Lung (tissue), 12 donors: ENCODE data around the gene NDUFA5. TPM values are rescaled to one million over a fixed set of nuclear protein-coding genes. Genes with fewer than 3 reads are reported as not detected.

Experiments
- ATAC-seq: fragments of 200-7000 bp; cut with Tn5 transposase; one replicate; pipeline ENCODE4 v1.9.1; 2020; ENCODE audit warnings: moderate number of reproducible peaks; ENCODE audit not compliant: insufficient read depth, low FRiP score
- DNase-seq, 3 donors: peaks; one replicate each; pipeline ENCODE4 v3.0.0-alpha.2; 2013 to 2017
- H3K27ac ChIP-seq, 2 donors: one replicate each; pipeline ENCODE4 v1.5.1; 2013; ENCODE audit warnings: mild to moderate bottlenecking in 2 of 2, moderate library complexity in 2 of 2, control low read depth in 1 of 2, inconsistent platforms in 1 of 2, low read depth in 1 of 2, low read length in 1 of 2
- H3K27me3 ChIP-seq, 3 donors: one replicate each; pipeline ENCODE4 v1.5.1; 2013; ENCODE audit warnings: low read length in 2 of 3; ENCODE audit not compliant: control insufficient read depth in 3 of 3, insufficient read depth in 3 of 3
- H3K36me3 ChIP-seq, 4 donors: one replicate each; pipeline ENCODE4 v1.5.1; 2013; ENCODE audit warnings: low read length in 4 of 4, mild to moderate bottlenecking in 1 of 4, moderate library complexity in 1 of 4; ENCODE audit not compliant: control insufficient read depth in 4 of 4, insufficient read depth in 4 of 4
- H3K4me1 ChIP-seq, 5 donors: one replicate each; pipeline ENCODE4 v1.5.1; 2013; ENCODE audit warnings: low read length in 5 of 5, mild to moderate bottlenecking in 2 of 5, moderate library complexity in 1 of 5; ENCODE audit not compliant: control insufficient read depth in 5 of 5, insufficient read depth in 5 of 5
- H3K4me3 ChIP-seq: one replicate; pipeline ENCODE4 v1.5.1; 2013; ENCODE audit warnings: mild to moderate bottlenecking, control low read depth, moderate library complexity
- H3K9ac ChIP-seq, 2 donors: one replicate each; pipeline ENCODE4 v1.5.1; 2013; ENCODE audit warnings: low read length in 2 of 2, control low read depth in 1 of 2; ENCODE audit not compliant: insufficient read depth in 1 of 2
- H3K9me3 ChIP-seq, 4 donors: one replicate each; pipeline ENCODE4 v1.5.1; 2013; ENCODE audit warnings: low read length in 3 of 4, mild to moderate bottlenecking in 1 of 4, moderate library complexity in 1 of 4; ENCODE audit not compliant: control insufficient read depth in 4 of 4, insufficient read depth in 3 of 4
- CTCF ChIP-seq: IDR thresholded peaks from 2 replicates; pipeline ENCODE4 v1.5.1; 2012; ENCODE audit warnings: mild to moderate bottlenecking; ENCODE audit errors: control extremely low read depth, extremely low read depth
- WGBS, 2 donors: extraction: QIAGEN DNeasy Blood & Tissue Kit; methylation state at CpG; one replicate each; pipeline ENCODE4 v1.1.7; 2013; 5-methylcytosine and 5-hydroxymethylcytosine counted together
- polyA plus RNA-seq, 2 donors: library from polyadenylated mRNA; stranded (reverse); fragments of 200-250 nt; gene quantifications; one replicate each; pipeline ENCODE4 v1.2.1, GENCODE V29; 2013
- total RNA-seq, 2 donors: library from RNA; depleted of rRNA in 1 of 2; stranded (reverse); fragments of >200 nt in 1 of 2; gene quantifications; one replicate each; pipeline ENCODE4 v1.2.1, GENCODE V29; 2014 to 2021
- donor health status: control.
- donor health status: control.
- donor health status: Bipolar disorder and iron deficiency.
- donor health status: healthy.
- donor health status: DM: yes; HTN: yes; CAD: no.

Gene NDUFA5
- total and polyA plus RNA-seq, 4 donors: 36.5 to 104 (median 66.7) TPM

DNA sequence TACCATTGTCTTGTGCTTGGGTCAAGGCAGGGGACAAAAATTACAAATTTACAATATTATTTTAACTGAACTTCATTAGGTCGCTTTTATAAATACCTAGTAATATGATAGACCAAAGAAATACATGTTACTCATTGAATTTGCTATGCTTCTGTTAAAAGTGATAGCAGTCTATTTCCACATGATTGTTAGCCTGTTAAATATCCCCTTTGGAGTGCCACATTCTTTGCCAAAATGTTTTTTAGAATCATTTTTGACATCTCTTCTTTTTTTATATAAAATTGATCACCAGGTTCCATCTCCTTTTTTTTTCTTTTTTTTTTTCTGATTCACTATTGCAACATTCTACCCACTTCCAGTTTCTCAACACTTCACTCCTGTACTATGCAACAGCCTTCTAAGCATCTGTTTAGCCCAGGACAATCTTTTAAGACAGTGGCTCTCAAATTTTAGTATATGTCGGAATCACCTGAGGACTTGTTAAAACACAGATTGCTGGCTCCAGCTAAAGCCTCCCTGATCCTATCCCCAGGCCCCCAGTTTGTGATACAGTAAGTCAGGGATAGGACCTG lies 16.4 kb upstream of the NDUFA5 start:
- no peak overlapping the region for H3K27ac ChIP-seq
- no peaks in the 10 kb centered on the region for H3K27me3 ChIP-seq
- WGBS, 2 donors: 86 to 90% methylated on average over 2 of the region's 2 CpGs
- H3K4me3 ChIP-seq: no peak overlapping the region
- TF ChIP-seq CTCF: no peak
- H3K4me1 ChIP-seq: no peaks in the 10 kb centered on the region
- DNase-seq (no peak), ATAC-seq (no peak)
- H3K9me3 ChIP-seq: no peaks in the 10 kb centered on the region
- no peaks in the 10 kb centered on the region for H3K36me3 ChIP-seq
- H3K9ac ChIP-seq: no peak overlapping the region

GRCh38 chr7:123573341-123573740 lies 15.7 kb upstream of the NDUFA5 start:
- Histone ChIP-seq H3K9ac (no peak overlapping the region), H3K27ac (no peak overlapping the region), H3K36me3 (no peaks in the 10 kb centered on the region), H3K4me3 (no peak overlapping the region), H3K9me3 (no peaks in the 10 kb centered on the region), H3K27me3 (no peaks in the 10 kb centered on the region), H3K4me1 (no peaks in the 10 kb centered on the region)
- WGBS, 2 donors: 81 to 82% methylated on average over 3 of the region's 3 CpGs
- DNase-seq (no peak), ATAC-seq (no peak)
- TF ChIP-seq CTCF: no peak

GRCh38 chr7:123571684-123572083 lies 14.1 kb upstream of the NDUFA5 start:
- Histone ChIP-seq H3K36me3 (no peaks in the 10 kb centered on the region), H3K9me3 (no peaks in the 10 kb centered on the region), H3K4me3 (no peak overlapping the region), H3K27ac (no peak overlapping the region), H3K4me1 (no peaks in the 10 kb centered on the region), H3K27me3 (no peaks in the 10 kb centered on the region), H3K9ac (no peak overlapping the region)
- WGBS, 2 donors: 93 to 95% methylated on average over 1 of the region's 1 CpG
- DNase-seq (no peak), ATAC-seq (no peak)
- TF ChIP-seq CTCF: no peak

- WGBS, 2 donors: 43 to 67% methylated on average over 1 of the region's 1 CpG
- Histone ChIP-seq H3K27ac (no peak overlapping the region), H3K4me3 (no peak overlapping the region), H3K27me3 (no peaks in the 10 kb centered on the region), H3K36me3 (no peaks in the 10 kb centered on the region), H3K9me3 (no peaks in the 10 kb centered on the region), H3K9ac (no peak overlapping the region), H3K4me1 (no peaks in the 10 kb centered on the region)
- ATAC-seq: no peak
- DNase-seq: no peak
- TF ChIP-seq CTCF: no peak
These were observed 13.6 kb upstream of the NDUFA5 start for GRCh38 chr7:123571187-123571586.
